Activated CD8-positive, alpha-beta T cell treated with anti-CD3 and anti-CD28 coated beads for 36 hours (primary cell): Measurements from ENCODE around the gene ATP2C2. TPM values are rescaled to one million over a fixed set of nuclear protein-coding genes. Genes with fewer than 3 reads are reported as not detected.

ENCODE experiments used
- ATAC-seq: fragments of 200-7000 bp; cut with Tn5 transposase; one replicate; pipeline ENCODE4 v1.10.0; 2021; ENCODE audit warnings: mild to moderate bottlenecking, moderate library complexity
- CTCF ChIA-PET: fragments of 350-600 bp; sonication (Branson Sonifier 250); formaldehyde crosslinking; loops from one replicate; lab custom pipeline; 2021; ENCODE audit warnings: antibody characterized with exemption; lab: Charles Lee
- POLR2A ChIA-PET: fragments of 350-600 bp; sonication (Branson Sonifier 250); formaldehyde crosslinking; loops from one replicate; lab custom pipeline; 2021; ENCODE audit warnings: antibody characterized with exemption; lab: Charles Lee
- DNase-seq: peaks from one replicate; pipeline ENCODE4 v3.0.0-alpha.2; 2020
- H3K27ac Mint-ChIP-seq: one replicate; pipeline ENCODE4 v1.8.0; 2021; ENCODE audit warnings: mild to moderate bottlenecking, mixed read lengths
- H3K27me3 Mint-ChIP-seq: one replicate; pipeline ENCODE4 v1.8.0; 2021; ENCODE audit warnings: mixed read lengths
- H3K36me3 Mint-ChIP-seq: one replicate; pipeline ENCODE4 v1.8.0; 2021; ENCODE audit warnings: low read depth, mixed read lengths
- H3K4me1 Mint-ChIP-seq: one replicate; pipeline ENCODE4 v1.8.0; 2021; ENCODE audit warnings: low read depth, mixed read lengths
- H3K4me3 Mint-ChIP-seq: one replicate; pipeline ENCODE4 v1.8.0; 2021; ENCODE audit warnings: mild to moderate bottlenecking, moderate library complexity, mixed read lengths
- H3K9me3 Mint-ChIP-seq: one replicate; pipeline ENCODE4 v1.8.0; 2021; ENCODE audit warnings: mixed read lengths
- CTCF ChIP-seq: fragments of 200-600 bp; IDR thresholded peaks from one replicate; pipeline ENCODE4 v1.8.0; 2022; ENCODE audit warnings: antibody characterized with exemption, mild to moderate bottlenecking
- intact Hi-C: fragments of 100-400 bp; cut with micrococcal nuclease; formaldehyde crosslinking; loops from one replicate; pipeline ENCODE4 v1.10.0; 2022
- total RNA-seq, 2 experiments: library from RNA; stranded (reverse); gene quantifications; one replicate each; pipeline ENCODE4 v1.2.3, GENCODE V29; 2021

The ATP2C2 gene
- total RNA-seq, 2 experiments from 2014 or later, result not detected

GRCh38 chr16:84425696-84426095, 57.4 kb downstream of the ATP2C2 start:
- Mint-ChIP-seq H3K9me3 (peaks cover 5% of the 10 kb centered on the region), H3K27me3 (peaks cover 5% of the 10 kb centered on the region), H3K4me3 (no peak overlapping the region), H3K36me3 (no peaks in the 10 kb centered on the region), H3K27ac (no peak overlapping the region), H3K4me1 (no peaks in the 10 kb centered on the region)
- CTCF ChIA-PET, result no interaction called here
- intact Hi-C loops, result no loop called here
- DNase-seq (no peak), ATAC-seq (no peak)
- TF ChIP-seq CTCF, result no peak
- POLR2A ChIA-PET, result no interaction called here

GRCh38 chr16:84426804-84427203, 58.5 kb downstream of the ATP2C2 start:
- H3K27me3 Mint-ChIP-seq, result peaks cover 10% of the 10 kb centered on the region
- no peak overlapping the region for H3K4me3 Mint-ChIP-seq
- CTCF ChIA-PET, result no interaction called here
- POLR2A ChIA-PET, result no interaction called here
- H3K36me3 Mint-ChIP-seq, result no peaks in the 10 kb centered on the region
- H3K9me3 Mint-ChIP-seq, result peaks cover 2% of the 10 kb centered on the region
- H3K27ac Mint-ChIP-seq, result no peak overlapping the region
- DNase-seq (no peak), ATAC-seq (no peak)
- TF ChIP-seq CTCF, result no peak
- intact Hi-C loops, result no loop called here
- no peaks in the 10 kb centered on the region for H3K4me1 Mint-ChIP-seq

GRCh38 chr16:84427553-84427952, 59.2 kb downstream of the ATP2C2 start:
- H3K27me3 Mint-ChIP-seq, result peaks cover 10% of the 10 kb centered on the region
- DNase-seq, result no peak
- CTCF ChIA-PET, result no interaction called here

GRCh38 chr16:84430860-84431259, 62.5 kb downstream of the ATP2C2 start:
- intact Hi-C loops, result no loop called here
- no peak overlapping the region for H3K4me3 Mint-ChIP-seq
- no peaks in the 10 kb centered on the region for H3K36me3 Mint-ChIP-seq
- ChIA-PET POLR2A (no interaction called here), CTCF (no interaction called here)
- ATAC-seq (no peak), DNase-seq (no peak)
- H3K9me3 Mint-ChIP-seq, result no peaks in the 10 kb centered on the region
- no peak for TF ChIP-seq CTCF
- peaks cover 10% of the 10 kb centered on the region for H3K27me3 Mint-ChIP-seq
- H3K4me1 Mint-ChIP-seq, result no peaks in the 10 kb centered on the region
- no peak overlapping the region for H3K27ac Mint-ChIP-seq

More at GRCh38 chr16:84427553-84427952, 59.2 kb downstream of the ATP2C2 start:
- peaks cover 2% of the 10 kb centered on the region for H3K9me3 Mint-ChIP-seq
- no peaks in the 10 kb centered on the region for H3K4me1 Mint-ChIP-seq
- H3K36me3 Mint-ChIP-seq, result no peaks in the 10 kb centered on the region
- intact Hi-C loops, result no loop called here
- no peak for TF ChIP-seq CTCF
- H3K4me3 Mint-ChIP-seq, result no peak overlapping the region
- no peak for ATAC-seq
- POLR2A ChIA-PET, result no interaction called here
- no peak overlapping the region for H3K27ac Mint-ChIP-seq

- H3K4me1 Mint-ChIP-seq, result no peaks in the 10 kb centered on the region
- ATAC-seq, result no peak
- CTCF ChIA-PET, result no interaction called here
- no peaks in the 10 kb centered on the region for H3K9me3 Mint-ChIP-seq
- peaks cover 5% of the 10 kb centered on the region for H3K27me3 Mint-ChIP-seq
- TF ChIP-seq CTCF, result no peak
- POLR2A ChIA-PET, result no interaction called here
- H3K4me3 Mint-ChIP-seq, result no peak overlapping the region
- no peaks in the 10 kb centered on the region for H3K36me3 Mint-ChIP-seq
- no peak overlapping the region for H3K27ac Mint-ChIP-seq
- intact Hi-C loops, result no loop called here
- no peak for DNase-seq
These were observed 66.5 kb downstream of the ATP2C2 start for GRCh38 chr16:84434800-84435199.
